Peyer's patch (tissue), 4 donors: ENCODE measurements around the gene SMAD3. TPM values are rescaled to one million over a fixed set of nuclear protein-coding genes. Genes with fewer than 3 reads are reported as not detected.

Source experiments
- DNase-seq, 3 donors: peaks; one replicate each; pipeline ENCODE4 v3.0.0-alpha.2; 2017 to 2019
- H3K27ac ChIP-seq, 4 donors: fragments of 200-600 bp; sonication (generic); one replicate each; pipeline ENCODE4 v1.5.1; 2016 to 2019
- H3K27me3 ChIP-seq, 2 donors: fragments of 200-600 bp; sonication (generic); one replicate each; pipeline ENCODE4 v1.5.1; 2019
- H3K36me3 ChIP-seq, 3 donors: fragments of 200-600 bp; sonication (generic); one replicate each; pipeline ENCODE4 v1.5.1; 2016 to 2019
- H3K4me1 ChIP-seq, 4 donors: fragments of 200-600 bp; sonication (generic); one replicate each; pipeline ENCODE4 v1.5.1; 2016 to 2019
- H3K4me3 ChIP-seq, 4 donors: fragments of 200-600 bp; sonication (generic); 1 replicate in 3 of 4; 2 replicates in 1 of 4; pipeline ENCODE4 v1.5.1; 2016 to 2019; ENCODE audit warnings: mild to moderate bottlenecking in 1 of 4
- H3K9me3 ChIP-seq, 4 donors: fragments of 200-600 bp; sonication (generic); one replicate each; pipeline ENCODE4 v1.5.1; 2016 to 2019; ENCODE audit warnings: mild to moderate bottlenecking in 1 of 4
- POLR2A ChIP-seq, 2 donors: fragments of 450-650 bp; IDR thresholded peaks; one replicate each; pipeline ENCODE4 v1.5.1; 2017; ENCODE audit warnings: antibody characterized with exemption in 2 of 2, mild to moderate bottlenecking in 2 of 2, moderate library complexity in 2 of 2
- total RNA-seq, 4 donors: library from RNA; depleted of rRNA; stranded (reverse); fragments of >200 nt; gene quantifications; one replicate each; pipeline ENCODE4 v1.1.0, GENCODE V29; 2016
- TF ChIP-seq, protein P1 (sequence below), 6 experiments: fragments of 450-650 bp in 4 of 6; fragments of 200-600 bp in 2 of 6; sonication (generic) in 1 of 6; IDR thresholded peaks; one replicate each; pipeline ENCODE4 v1.5.1; 2017 to 2019; ENCODE audit warnings: antibody characterized with exemption in 6 of 6, mild to moderate bottlenecking in 3 of 6, moderate library complexity in 1 of 6

Gene SMAD3
- total RNA-seq, 4 donors from 2014 or later: 43.7 to 80.0 (median 60.2) TPM

DNA sequence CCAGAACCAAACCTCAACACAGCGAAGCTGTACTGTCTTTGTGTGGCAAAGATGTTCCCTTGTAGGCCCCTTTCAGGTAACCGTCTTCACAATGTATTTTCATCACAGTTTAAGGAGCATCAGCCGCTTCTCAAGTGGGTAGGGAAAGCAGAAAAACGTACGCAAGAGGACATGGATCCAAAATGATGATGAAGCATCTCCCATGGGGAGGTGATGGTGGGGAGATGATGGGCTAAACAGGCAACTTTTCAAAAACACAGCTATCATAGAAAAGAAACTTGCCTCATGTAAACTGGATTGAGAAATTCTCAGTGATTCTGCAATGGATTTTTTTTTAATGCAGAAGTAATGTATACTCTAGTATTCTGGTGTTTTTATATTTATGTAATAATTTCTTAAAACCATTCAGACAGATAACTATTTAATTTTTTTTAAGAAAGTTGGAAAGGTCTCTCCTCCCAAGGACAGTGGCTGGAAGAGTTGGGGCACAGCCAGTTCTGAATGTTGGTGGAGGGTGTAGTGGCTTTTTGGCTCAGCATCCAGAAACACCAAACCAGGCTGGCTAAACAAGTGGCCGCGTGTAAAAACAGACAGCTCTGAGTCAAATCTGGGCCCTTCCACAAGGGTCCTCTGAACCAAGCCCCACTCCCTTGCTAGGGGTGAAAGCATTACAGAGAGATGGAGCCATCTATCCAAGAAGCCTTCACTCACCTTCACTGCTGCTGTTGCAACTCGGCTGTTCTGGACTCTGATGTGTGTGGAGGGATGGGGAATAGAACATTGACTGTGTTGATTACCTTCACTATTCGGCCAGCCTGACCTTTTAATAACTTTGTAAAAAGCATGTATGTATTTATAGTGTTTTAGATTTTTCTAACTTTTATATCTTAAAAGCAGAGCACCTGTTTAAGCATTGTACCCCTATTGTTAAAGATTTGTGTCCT, 129.0 kb downstream of the SMAD3 start:
- Histone ChIP-seq H3K4me3 (no peak overlapping the region), H3K27ac (peak overlapping the region in 1 of 4 donors; percentile 6), H3K27me3 (no peaks in the 10 kb centered on the region), H3K9me3 (no peaks in the 10 kb centered on the region), H3K36me3 (peaks cover 0 to 32% (median 0%) of the 10 kb centered on the region in 3 donors), H3K4me1 (peaks cover 0 to 29% (median 4%) of the 10 kb centered on the region in 4 donors)
- TF ChIP-seq, protein P1, sequence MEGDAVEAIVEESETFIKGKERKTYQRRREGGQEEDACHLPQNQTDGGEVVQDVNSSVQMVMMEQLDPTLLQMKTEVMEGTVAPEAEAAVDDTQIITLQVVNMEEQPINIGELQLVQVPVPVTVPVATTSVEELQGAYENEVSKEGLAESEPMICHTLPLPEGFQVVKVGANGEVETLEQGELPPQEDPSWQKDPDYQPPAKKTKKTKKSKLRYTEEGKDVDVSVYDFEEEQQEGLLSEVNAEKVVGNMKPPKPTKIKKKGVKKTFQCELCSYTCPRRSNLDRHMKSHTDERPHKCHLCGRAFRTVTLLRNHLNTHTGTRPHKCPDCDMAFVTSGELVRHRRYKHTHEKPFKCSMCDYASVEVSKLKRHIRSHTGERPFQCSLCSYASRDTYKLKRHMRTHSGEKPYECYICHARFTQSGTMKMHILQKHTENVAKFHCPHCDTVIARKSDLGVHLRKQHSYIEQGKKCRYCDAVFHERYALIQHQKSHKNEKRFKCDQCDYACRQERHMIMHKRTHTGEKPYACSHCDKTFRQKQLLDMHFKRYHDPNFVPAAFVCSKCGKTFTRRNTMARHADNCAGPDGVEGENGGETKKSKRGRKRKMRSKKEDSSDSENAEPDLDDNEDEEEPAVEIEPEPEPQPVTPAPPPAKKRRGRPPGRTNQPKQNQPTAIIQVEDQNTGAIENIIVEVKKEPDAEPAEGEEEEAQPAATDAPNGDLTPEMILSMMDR (IDR thresholded peaks at IDR 0.05): no peak
- TF ChIP-seq POLR2A (IDR thresholded peaks at IDR 0.05): no peak
- DNase-seq: peak in 1 of 3 donors; percentile 30

DNA sequence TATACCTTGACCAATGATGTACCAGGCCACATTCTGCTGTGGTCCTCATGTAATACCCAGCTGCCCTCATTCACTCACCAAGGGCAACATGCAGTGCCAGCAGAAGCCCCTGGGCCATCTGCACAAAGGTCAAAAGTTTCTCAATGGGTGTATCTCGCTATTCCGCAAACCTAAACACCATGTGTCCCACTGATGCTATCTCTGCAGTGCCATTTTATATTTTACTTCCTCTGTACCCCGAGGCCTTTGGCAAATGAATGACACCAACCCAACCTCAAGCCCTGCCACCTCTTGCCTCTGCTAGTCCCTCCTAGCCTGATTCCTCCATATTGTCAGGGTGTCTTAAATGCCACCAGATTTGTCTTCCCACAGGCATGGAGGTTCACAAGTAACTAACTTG, 129.9 kb downstream of the SMAD3 start:
- H3K27me3 ChIP-seq: no peaks in the 10 kb centered on the region
- DNase-seq: no peak
- peaks cover 0 to 23% (median 0%) of the 10 kb centered on the region in 3 donors for H3K36me3 ChIP-seq
- H3K9me3 ChIP-seq: no peaks in the 10 kb centered on the region
- peaks cover 0 to 20% (median 4%) of the 10 kb centered on the region in 4 donors for H3K4me1 ChIP-seq
- H3K4me3 ChIP-seq: no peak overlapping the region
- TF ChIP-seq, protein P1 (IDR thresholded peaks at IDR 0.05): no peak
- no peak for TF ChIP-seq POLR2A (IDR thresholded peaks at IDR 0.05)
- H3K27ac ChIP-seq: no peak overlapping the region

DNA sequence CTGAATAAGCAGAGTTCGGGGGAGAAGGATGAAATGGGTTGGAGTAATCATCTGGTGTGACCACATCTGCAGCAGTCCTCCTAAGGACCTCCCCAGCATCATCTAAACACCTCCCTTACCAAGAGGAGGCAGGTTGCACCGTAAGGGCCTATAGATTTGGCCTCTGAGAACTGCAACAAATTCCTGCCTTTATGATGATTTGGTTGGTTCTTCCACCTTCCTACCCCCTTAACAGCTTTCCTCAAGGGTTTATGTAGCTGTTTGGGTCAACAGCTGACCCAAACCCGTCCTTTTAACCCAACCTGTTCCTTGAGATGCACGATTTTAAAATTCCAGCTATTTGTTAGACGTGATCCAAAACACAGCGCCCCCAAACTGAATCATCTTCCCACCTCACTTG, 130.8 kb downstream of the SMAD3 start:
- no peak overlapping the region for H3K4me3 ChIP-seq
- DNase-seq: no peak
- no peaks in the 10 kb centered on the region for H3K9me3 ChIP-seq
- peaks cover 0 to 14% (median 0%) of the 10 kb centered on the region in 3 donors for H3K36me3 ChIP-seq
- TF ChIP-seq, protein P1 (IDR thresholded peaks at IDR 0.05): no peak
- no peak for TF ChIP-seq POLR2A (IDR thresholded peaks at IDR 0.05)
- peak overlapping the region in 2 of 4 donors; percentile 35 to 38 for H3K27ac ChIP-seq
- peaks cover 0 to 20% (median 4%) of the 10 kb centered on the region in 4 donors for H3K4me1 ChIP-seq
- H3K27me3 ChIP-seq: no peaks in the 10 kb centered on the region

DNA sequence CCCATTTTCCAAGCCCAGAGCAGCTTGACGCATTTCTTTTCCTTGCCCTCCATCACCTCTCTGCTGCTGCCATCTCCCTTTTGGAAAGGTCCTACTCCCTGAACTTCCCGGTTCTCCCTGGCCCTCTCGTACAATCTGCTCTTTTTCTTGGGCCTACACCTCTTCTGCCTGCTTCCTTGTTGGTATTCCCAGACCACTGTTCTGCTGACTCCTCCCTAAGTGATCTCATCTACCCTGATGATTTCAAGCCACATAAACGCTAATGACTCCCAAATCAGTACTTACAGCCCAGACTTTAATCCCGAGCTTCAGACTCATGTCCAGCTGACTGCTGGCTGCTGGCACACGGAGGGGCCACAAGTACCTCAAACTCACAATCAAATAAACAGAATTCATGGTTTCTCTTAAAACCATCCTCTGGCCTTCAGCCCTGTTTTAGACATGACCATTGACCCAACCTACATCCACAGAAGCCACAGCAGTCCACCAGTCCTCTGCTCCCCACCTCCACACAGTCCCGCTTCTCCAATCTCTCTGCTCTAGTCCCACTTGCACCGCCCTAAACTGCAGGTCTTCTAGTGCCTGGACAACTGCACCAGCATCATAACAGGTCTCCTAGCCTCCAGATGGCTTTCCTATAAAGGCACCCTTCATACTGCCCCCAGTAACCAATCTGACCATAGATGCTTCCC, 131.4 kb downstream of the SMAD3 start:
- Histone ChIP-seq H3K4me3 (no peak overlapping the region), H3K36me3 (peaks cover 0 to 12% (median 0%) of the 10 kb centered on the region in 3 donors), H3K27me3 (no peaks in the 10 kb centered on the region), H3K4me1 (peaks cover 0 to 20% (median 4%) of the 10 kb centered on the region in 4 donors), H3K9me3 (no peaks in the 10 kb centered on the region), H3K27ac (peak overlapping the region in 3 of 4 donors; percentile 25 to 38 (median 35))
- no peak for TF ChIP-seq POLR2A (IDR thresholded peaks at IDR 0.05)
- TF ChIP-seq, protein P1 (IDR thresholded peaks at IDR 0.05): no peak
- peak in 1 of 3 donors; percentile 50 for DNase-seq

DNA sequence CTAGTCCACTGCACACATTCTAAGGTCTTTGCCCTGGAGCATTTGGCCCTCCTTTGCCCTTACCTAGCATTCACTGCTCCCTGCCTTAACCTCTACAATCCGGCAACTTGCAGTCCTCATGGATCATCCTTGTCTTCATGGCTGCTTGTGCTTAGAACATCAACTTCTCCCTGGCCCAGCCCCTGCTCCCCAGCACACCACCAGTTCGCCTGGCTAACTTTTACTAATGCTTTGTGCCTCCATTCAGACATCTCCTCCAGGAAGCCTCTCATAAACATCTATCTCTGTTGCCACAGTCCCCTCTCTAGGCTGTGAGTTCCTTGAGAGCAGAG, 131.9 kb downstream of the SMAD3 start:
- Histone ChIP-seq H3K27ac (peak overlapping the region in 1 of 4 donors; percentile 38), H3K27me3 (no peaks in the 10 kb centered on the region), H3K4me3 (no peak overlapping the region), H3K9me3 (no peaks in the 10 kb centered on the region), H3K4me1 (peaks cover 0 to 20% (median 4%) of the 10 kb centered on the region in 4 donors), H3K36me3 (peaks cover 0 to 11% (median 0%) of the 10 kb centered on the region in 3 donors)
- DNase-seq: peak in 1 of 3 donors; percentile 34
- TF ChIP-seq POLR2A (IDR thresholded peaks at IDR 0.05): no peak
- TF ChIP-seq, protein P1 (IDR thresholded peaks at IDR 0.05): no peak
